HepG2 (cell line): ENCODE results near the gene SNRNP27. TPM values are rescaled to one million over a fixed set of nuclear protein-coding genes. Genes with fewer than 3 reads are reported as not detected.

Experiments
- ARID2 ChIP-seq: sonication (generic); formaldehyde crosslinking; IDR thresholded peaks from 2 replicates; pipeline ENCODE4 v1.8.1; 2022; ENCODE audit warnings: mild to moderate bottlenecking, missing genetic modification reagents, borderline replicate concordance
- ATF3 ChIP-seq: sonication (generic); formaldehyde crosslinking; IDR thresholded peaks from 2 replicates; pipeline ENCODE4 v1.4.0; 2020; ENCODE audit warnings: missing genetic modification reagents
- ATF5 ChIP-seq: sonication (generic); formaldehyde crosslinking; IDR thresholded peaks from 2 replicates; pipeline ENCODE4 v1.4.0; 2020; ENCODE audit warnings: mild to moderate bottlenecking, low read depth, missing genetic modification reagents
- CAMTA2 ChIP-seq: sonication (generic); formaldehyde crosslinking; IDR thresholded peaks from 2 replicates; pipeline ENCODE4 v1.4.0; 2020; ENCODE audit warnings: mild to moderate bottlenecking, missing genetic modification reagents, borderline replicate concordance
- CBX1 ChIP-seq: IDR thresholded peaks from one replicate; pipeline ENCODE4 v1.6.1; 2016; ENCODE audit warnings: antibody characterized with exemption, low read depth
- CCAR2 ChIP-seq: fragments of 200-400 bp; formaldehyde crosslinking; optimal IDR thresholded peaks from 2 replicates; pipeline ENCODE3; 2018; ENCODE audit warnings: low read depth, mild to moderate bottlenecking, low read length, moderate library complexity
- HMG20A ChIP-seq: IDR thresholded peaks from 2 replicates; pipeline ENCODE4 v1.6.1; 2016; ENCODE audit warnings: borderline replicate concordance
- MAFF ChIP-seq: IDR thresholded peaks from 2 replicates; pipeline ENCODE4 v1.6.1; 2011; ENCODE audit warnings: low read depth, low read length, improper control_type of control experiment
- NAIF1 ChIP-seq: sonication (generic); formaldehyde crosslinking; IDR thresholded peaks from 2 replicates; pipeline ENCODE4 v1.5.0; 2020; ENCODE audit warnings: mild to moderate bottlenecking, missing genetic modification reagents, borderline replicate concordance
- PHF8 ChIP-seq: sonication (generic); formaldehyde crosslinking; IDR thresholded peaks from 2 replicates; pipeline ENCODE4 v1.5.0; 2020; ENCODE audit warnings: missing genetic modification reagents
- RXRA ChIP-seq: sonication (generic); formaldehyde crosslinking; IDR thresholded peaks from 2 replicates; pipeline ENCODE4 v1.5.1; 2020; ENCODE audit warnings: missing genetic modification reagents
- SMC3 ChIP-seq: IDR thresholded peaks from 2 replicates; pipeline ENCODE4 v1.6.1; 2011; ENCODE audit warnings: low read length, improper control_type of control experiment
- TGIF2 ChIP-seq: IDR thresholded peaks from 2 replicates; pipeline ENCODE4 v1.6.1; 2016; ENCODE audit warnings: control low read depth, missing compliant biosample characterization
- YY1 ChIP-seq: IDR thresholded peaks from 2 replicates; pipeline ENCODE4 v1.6.1; 2011; ENCODE audit warnings: low read length, low read depth, moderate library complexity, mild to moderate bottlenecking; ENCODE audit not compliant: insufficient read depth, insufficient replicate concordance
- ZFP90 ChIP-seq: sonication (generic); formaldehyde crosslinking; IDR thresholded peaks from 2 replicates; pipeline ENCODE4 v1.8.0; 2022; ENCODE audit warnings: missing genetic modification reagents, mild to moderate bottlenecking, inconsistent platforms, borderline replicate concordance
- ZNF570 ChIP-seq: sonication (generic); formaldehyde crosslinking; IDR thresholded peaks from 2 replicates; pipeline ENCODE4 v1.4.0; 2020; ENCODE audit warnings: mild to moderate bottlenecking, missing genetic modification reagents, borderline replicate concordance
- ZNF609 ChIP-seq: sonication (generic); formaldehyde crosslinking; IDR thresholded peaks from 2 replicates; pipeline ENCODE4 v1.4.0; 2020; ENCODE audit warnings: mild to moderate bottlenecking, missing genetic modification reagents, borderline replicate concordance
- ZNF883 ChIP-seq: sonication (generic); formaldehyde crosslinking; IDR thresholded peaks from 2 replicates; pipeline ENCODE4 v1.5.1; 2020; ENCODE audit warnings: mild to moderate bottlenecking, missing genetic modification reagents; ENCODE audit errors: not compliant biosample characterization
- ZSCAN9 ChIP-seq: IDR thresholded peaks from 2 replicates; pipeline ENCODE4 v1.6.1; 2016; ENCODE audit warnings: borderline replicate concordance
- polyA plus RNA-seq, 8 experiments: library from polyadenylated mRNA; depleted of rRNA in 3 of 8; stranded (reverse) in 7 of 8; unstranded in 1 of 8; fragments of >200 nt; fragmentation: Illumina TruSeq in 4 of 8; extraction: Trizol in 4 of 8; gene quantifications; 2 replicates each; pipeline versions ENCODE4 v1.2.1 to v1.2.3, GENCODE V29; 2011 to 2016; ENCODE audit warnings: low read depth in 4 of 8, missing spikeins in 1 of 8, mixed read lengths in 1 of 8; ENCODE audit not compliant: insufficient read depth in 1 of 8
- total RNA-seq, 5 experiments: library from RNA; depleted of rRNA; stranded (reverse); fragments of >200 nt; fragmentation: Illumina TruSeq; extraction: Trizol; gene quantifications; 2 replicates each; pipeline ENCODE4 v1.2.3, GENCODE V29; 2016; ENCODE audit warnings: low read depth in 1 of 5
- TF ChIP-seq, protein P1 (sequence below): sonication (generic); formaldehyde crosslinking; conservative IDR thresholded peaks from 2 replicates; pipeline ENCODE4 v1.4.0; 2020; ENCODE audit warnings: missing genetic modification reagents

SNRNP27 gene
- total and polyA plus RNA-seq, 2 of the 13 experiments (the other 11 are each of a cell fraction or from before 2014, with no cell fraction given), result 49.8 to 54.6 TPM

DNA sequence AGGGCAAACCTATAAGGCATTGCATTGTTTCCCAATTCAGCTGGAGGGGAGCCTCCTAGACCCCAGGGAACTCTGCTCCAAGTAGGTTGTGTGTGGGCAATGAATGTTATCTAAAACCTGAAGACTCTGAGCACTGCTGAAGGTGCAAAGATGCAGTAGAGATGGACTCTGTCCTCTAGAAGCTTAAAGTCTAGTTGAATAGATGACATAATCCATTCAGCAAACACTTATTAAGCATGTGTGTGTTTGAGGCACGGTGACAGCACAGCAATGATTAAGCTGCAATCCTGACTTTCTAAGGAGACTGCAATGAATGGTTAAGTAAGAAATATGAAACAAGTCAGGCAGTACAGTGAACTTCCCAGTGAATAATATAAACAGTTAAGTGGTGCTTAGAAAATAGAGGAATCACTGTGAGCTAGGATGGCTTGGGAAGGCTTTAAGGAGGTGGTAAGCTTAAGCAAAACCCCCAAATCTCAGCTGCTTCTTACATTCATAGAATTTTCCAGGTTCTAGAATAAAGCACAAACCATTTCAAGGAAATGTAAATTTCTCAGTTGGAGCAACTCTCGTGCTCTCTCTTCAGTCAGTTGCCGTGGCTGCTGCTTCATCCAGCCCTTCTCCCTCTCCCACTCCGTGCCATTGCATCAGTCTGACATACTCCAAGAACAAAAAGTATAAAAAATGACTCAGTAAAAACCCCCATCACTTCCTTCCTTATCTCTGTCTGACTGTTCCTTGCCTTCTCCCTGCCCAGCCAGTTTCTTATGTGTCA, 40.3 kb downstream of the SNRNP27 start (continued):
- TF ChIP-seq, protein P1, sequence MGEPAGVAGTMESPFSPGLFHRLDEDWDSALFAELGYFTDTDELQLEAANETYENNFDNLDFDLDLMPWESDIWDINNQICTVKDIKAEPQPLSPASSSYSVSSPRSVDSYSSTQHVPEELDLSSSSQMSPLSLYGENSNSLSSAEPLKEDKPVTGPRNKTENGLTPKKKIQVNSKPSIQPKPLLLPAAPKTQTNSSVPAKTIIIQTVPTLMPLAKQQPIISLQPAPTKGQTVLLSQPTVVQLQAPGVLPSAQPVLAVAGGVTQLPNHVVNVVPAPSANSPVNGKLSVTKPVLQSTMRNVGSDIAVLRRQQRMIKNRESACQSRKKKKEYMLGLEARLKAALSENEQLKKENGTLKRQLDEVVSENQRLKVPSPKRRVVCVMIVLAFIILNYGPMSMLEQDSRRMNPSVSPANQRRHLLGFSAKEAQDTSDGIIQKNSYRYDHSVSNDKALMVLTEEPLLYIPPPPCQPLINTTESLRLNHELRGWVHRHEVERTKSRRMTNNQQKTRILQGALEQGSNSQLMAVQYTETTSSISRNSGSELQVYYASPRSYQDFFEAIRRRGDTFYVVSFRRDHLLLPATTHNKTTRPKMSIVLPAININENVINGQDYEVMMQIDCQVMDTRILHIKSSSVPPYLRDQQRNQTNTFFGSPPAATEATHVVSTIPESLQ (CRISPR knock-in tag), result no peak
- TF ChIP-seq SMC3, result no peak
- no peak for TF ChIP-seq CAMTA2 (CRISPR knock-in tag)
- TF ChIP-seq ATF3 (CRISPR knock-in tag), result peak; percentile 70; the same call in 1 of the 2 replicates
- no peak for TF ChIP-seq ZNF570 (CRISPR knock-in tag)
- TF ChIP-seq YY1, result no peak
- no peak for TF ChIP-seq ZFP90 (CRISPR knock-in tag)
- no peak for TF ChIP-seq ARID2 (CRISPR knock-in tag)
- TF ChIP-seq CBX1, result no peak
- no peak for TF ChIP-seq MAFF
- 0 out of 2 replicates have a peak, but pooled peaks have one; percentile 54 for TF ChIP-seq ZSCAN9 (CRISPR knock-in tag)
- no peak for TF ChIP-seq ZNF883
- TF ChIP-seq ZNF609 (CRISPR knock-in tag), result no peak
- TF ChIP-seq HMG20A (CRISPR knock-in tag), result peak; percentile 83; the same call in 1 of the 2 replicates
- TF ChIP-seq ATF5 (CRISPR knock-in tag), result no peak
- TF ChIP-seq CCAR2, result no peak
- no peak for TF ChIP-seq PHF8 (CRISPR knock-in tag)
- peak; percentile 84 for TF ChIP-seq TGIF2
- TF ChIP-seq NAIF1, result no peak
- TF ChIP-seq RXRA (CRISPR knock-in tag), result no peak
